Coronary artery (tissue), 2 donors: ENCODE results near the gene PPCS.
"Not testable (repeated sequence)": the region's sequence is repeated elsewhere in the genome, so short reads cannot be mapped to it uniquely, and the experiment has no call there.

Experiments
- DNase-seq: peaks from one replicate; pipeline ENCODE4 v3.0.0-alpha.2; 2017; ENCODE audit warnings: low spot score
- H3K27ac ChIP-seq, 2 donors: fragments of 200-600 bp; sonication (generic); one replicate each; pipeline ENCODE4 v1.5.1; 2016 to 2019
- H3K4me3 ChIP-seq: fragments of 200-600 bp; sonication (generic); 2 replicates; pipeline ENCODE4 v1.5.1; 2016; ENCODE audit warnings: mild to moderate bottlenecking, moderate library complexity
- TF ChIP-seq, protein P1 (sequence below): fragments of 200-600 bp; sonication (generic); IDR thresholded peaks from one replicate; pipeline ENCODE4 v1.5.1; 2019; ENCODE audit warnings: antibody characterized with exemption

PPCS gene

DNA sequence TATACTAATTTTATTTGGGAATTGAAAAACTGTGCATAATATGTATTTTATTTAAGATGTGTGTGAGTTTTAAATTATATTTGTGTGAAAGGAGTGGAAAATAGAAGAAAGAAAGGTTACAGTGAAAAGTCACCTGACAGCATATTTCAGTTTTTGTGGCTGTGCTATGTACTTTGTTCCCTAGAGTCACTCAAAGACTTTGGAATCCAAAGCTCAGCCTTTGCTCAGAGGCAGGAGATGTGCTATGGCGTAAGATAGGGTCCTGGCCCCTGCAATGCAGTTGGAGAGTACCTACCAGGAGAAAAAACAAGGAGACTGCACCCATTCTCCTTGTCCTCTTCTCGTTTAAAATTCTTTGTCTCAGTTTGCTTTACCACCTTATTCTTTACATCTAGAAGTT is 9.7 kb downstream of the PPCS start:
- TF ChIP-seq, protein P1, sequence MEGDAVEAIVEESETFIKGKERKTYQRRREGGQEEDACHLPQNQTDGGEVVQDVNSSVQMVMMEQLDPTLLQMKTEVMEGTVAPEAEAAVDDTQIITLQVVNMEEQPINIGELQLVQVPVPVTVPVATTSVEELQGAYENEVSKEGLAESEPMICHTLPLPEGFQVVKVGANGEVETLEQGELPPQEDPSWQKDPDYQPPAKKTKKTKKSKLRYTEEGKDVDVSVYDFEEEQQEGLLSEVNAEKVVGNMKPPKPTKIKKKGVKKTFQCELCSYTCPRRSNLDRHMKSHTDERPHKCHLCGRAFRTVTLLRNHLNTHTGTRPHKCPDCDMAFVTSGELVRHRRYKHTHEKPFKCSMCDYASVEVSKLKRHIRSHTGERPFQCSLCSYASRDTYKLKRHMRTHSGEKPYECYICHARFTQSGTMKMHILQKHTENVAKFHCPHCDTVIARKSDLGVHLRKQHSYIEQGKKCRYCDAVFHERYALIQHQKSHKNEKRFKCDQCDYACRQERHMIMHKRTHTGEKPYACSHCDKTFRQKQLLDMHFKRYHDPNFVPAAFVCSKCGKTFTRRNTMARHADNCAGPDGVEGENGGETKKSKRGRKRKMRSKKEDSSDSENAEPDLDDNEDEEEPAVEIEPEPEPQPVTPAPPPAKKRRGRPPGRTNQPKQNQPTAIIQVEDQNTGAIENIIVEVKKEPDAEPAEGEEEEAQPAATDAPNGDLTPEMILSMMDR, result no peak
- Histone ChIP-seq H3K4me3 (no peak overlapping the region), H3K27ac (no peak overlapping the region)
- no peak for DNase-seq

DNA sequence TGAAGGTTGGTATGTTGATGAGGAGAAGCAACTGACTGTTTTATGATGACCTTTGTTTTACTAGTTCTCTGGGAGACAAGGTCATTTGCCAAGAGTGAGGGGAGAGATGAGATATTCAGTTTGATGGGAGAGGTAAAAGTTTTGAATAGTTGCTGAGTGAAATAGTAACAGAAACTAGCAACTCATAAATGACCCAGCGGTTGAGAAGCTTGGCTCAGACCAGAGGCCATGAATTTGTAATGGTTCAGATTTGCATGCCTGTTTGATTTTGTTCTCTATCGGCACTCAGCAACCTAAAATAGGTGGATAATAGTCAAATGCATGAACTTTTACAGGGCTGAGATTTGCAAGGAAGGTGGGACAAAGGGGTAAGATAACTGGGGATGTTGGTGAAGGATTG is 13.4 kb downstream of the PPCS start:
- Histone ChIP-seq H3K27ac (no peak overlapping the region), H3K4me3 (no peak overlapping the region)
- DNase-seq, result no peak
- TF ChIP-seq, protein P1, result no peak

DNA sequence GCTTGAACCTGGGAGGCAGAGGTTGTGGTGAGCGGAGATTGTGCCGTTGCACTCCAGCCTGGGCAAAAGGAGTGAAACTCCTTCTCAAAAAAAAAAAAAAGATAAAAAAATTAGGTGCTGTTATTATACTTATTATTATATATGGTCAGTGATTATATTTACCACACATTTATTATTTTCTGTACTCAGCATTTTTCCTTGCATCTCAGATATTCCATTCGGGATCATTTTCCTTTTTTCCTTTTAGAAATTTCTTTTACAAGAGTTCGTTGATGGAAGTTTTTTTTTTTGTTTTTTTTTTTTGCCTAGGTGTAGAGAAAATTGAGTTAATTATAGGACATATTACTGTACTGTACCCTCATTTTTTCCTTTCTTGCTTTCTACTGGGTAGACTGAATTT is 20.3 kb downstream of the PPCS start:
- Histone ChIP-seq H3K4me3 (no peak overlapping the region), H3K27ac (no peak overlapping the region)
- TF ChIP-seq, protein P1, result no peak
- no peak for DNase-seq

DNA sequence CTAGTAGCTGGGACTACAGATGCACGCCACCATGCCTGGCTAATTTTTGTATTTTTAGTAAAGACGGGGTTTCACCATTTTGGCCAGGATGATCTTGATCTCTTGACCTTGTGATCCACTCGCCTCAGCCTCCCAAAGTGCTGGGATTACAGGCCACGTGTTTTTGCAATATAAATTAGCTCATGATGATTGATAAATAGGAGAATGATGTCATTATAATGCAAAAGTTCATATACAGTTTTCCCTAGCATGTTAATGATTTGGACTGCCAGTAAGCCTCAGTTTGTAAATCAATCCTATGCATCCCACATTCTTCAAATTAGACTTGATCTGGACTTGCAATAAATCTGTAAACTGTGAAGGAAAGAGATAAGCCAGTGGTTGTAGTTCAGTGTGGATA is 21.0 kb downstream of the PPCS start:
- not testable (repeated sequence) for DNase-seq, H3K27ac ChIP-seq, H3K4me3 ChIP-seq

DNA sequence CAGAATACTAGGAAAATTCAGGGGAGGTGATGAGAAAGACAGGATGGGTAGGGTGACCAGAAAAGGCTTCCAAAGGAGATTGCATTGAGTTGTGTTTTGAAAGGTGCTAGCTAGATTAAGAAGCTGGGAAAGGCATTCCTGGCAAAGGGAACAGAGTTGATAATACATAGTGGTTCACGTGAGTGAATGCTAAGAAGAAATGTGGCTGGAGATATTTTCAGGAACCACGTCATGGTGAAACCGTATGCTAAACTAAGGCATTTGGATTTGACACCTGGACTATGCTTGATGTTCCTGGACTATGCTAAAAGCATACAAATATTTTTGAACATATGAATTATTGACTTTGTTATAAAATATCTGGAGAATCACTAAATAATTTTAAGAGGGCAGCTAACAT is 21.4 kb downstream of the PPCS start:
- no peak for DNase-seq
- Histone ChIP-seq H3K27ac (no peak overlapping the region), H3K4me3 (no peak overlapping the region)
- TF ChIP-seq, protein P1, result no peak

DNA sequence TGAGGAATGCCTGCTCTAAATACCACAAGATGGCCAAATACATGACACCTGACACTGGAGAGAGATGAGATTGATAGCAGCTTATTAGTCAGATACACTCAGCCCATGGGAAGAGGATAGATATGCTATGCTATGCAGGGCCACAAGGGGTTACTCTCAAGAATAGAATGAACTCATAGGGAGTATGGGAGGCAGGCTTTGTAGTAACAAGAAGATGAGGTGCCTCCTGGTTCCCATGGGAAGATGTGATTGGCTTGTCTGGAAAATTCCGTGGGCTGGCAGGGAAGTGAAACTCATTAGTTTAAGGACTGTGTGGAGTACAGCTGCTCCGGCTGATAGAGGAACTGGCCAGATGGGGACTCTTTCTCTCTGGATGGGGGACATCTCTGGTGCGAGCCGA is 23.3 kb downstream of the PPCS start:
- Histone ChIP-seq H3K27ac (no peak overlapping the region), H3K4me3 (no peak overlapping the region)
- DNase-seq, result no peak
- TF ChIP-seq, protein P1, result no peak

DNA sequence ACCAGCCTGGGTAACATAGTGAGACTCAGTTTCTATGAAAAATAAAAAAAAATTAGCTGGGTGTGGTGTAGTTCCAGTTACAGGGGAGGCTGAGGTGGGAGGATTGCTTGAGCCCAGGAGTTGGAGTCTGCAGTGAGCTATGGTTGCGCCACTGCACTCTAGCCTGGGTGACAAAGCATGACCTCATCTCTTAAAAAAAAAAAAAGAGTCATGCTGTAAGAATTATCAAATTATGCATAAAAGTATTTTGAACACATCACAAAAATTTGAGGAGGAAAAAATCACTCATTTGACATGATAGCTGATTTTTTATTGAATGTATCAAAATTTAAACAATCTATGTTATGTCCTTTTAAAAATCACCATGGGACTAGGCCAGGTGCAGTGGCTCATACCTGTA is 24.6 kb downstream of the PPCS start:
- TF ChIP-seq, protein P1, result no peak
- Histone ChIP-seq H3K4me3 (no peak overlapping the region), H3K27ac (no peak overlapping the region)
- no peak for DNase-seq

DNA sequence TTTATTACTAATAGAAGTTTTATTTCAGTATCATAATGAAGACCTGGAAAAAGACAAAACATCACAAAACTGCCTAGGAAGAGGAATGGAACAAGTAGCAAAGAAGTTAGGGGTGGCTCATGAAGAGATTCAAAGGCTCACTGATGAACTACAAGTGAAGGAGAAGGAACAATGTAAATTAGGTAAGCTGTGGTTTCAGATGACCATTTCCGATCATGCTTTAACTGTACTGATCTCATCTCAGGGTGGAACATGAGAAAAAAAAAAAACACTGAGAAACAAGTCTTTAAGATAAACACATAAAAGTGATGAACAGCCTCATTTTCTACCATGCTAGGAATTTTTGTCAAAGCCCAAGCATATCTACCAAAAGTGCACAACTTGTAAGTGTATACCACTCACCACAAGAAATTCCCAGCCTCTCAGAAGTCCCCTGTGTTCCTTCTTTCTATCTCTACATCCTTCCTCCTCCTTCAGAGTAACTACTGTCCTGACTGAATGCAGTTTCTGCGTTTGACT is 26.4 kb downstream of the PPCS start:
- TF ChIP-seq, protein P1, result no peak
- Histone ChIP-seq H3K4me3 (no peak overlapping the region), H3K27ac (no peak overlapping the region)
- DNase-seq, result no peak
